Naive thymus-derived CD4-positive, alpha-beta T cell (primary cell): ENCODE measurements around the gene CCDC77. TPM values are rescaled to one million over a fixed set of nuclear protein-coding genes. Genes with fewer than 3 reads are reported as not detected.

Experiments
- ATAC-seq: fragments of 150-1000 bp; cut with Tn5 transposase; 2 replicates; pipeline ENCODE4 v1.10.0; 2021; ENCODE audit warnings: mild to moderate bottlenecking, moderate library complexity
- CTCF ChIA-PET: fragments of 350-600 bp; sonication (Branson Sonifier 250); formaldehyde crosslinking; loops from one replicate; lab custom pipeline; 2021; ENCODE audit warnings: antibody characterized with exemption; lab: Charles Lee
- POLR2A ChIA-PET: fragments of 350-600 bp; sonication (Branson Sonifier 250); formaldehyde crosslinking; loops from one replicate; lab custom pipeline; 2021; ENCODE audit warnings: antibody characterized with exemption, inconsistent platforms; lab: Charles Lee
- DNase-seq, 9 donors: peaks; one replicate each; pipeline versions ENCODE4 v3.0.0 to v3.0.0-alpha.2; 2020 to 2022; ENCODE audit warnings: mixed read lengths in 1 of 9
- H3K27ac ChIP-seq: one replicate; pipeline ENCODE4 v1.7.0; 2013; ENCODE audit warnings: mild to moderate bottlenecking, low read depth, low read length, moderate library complexity
- H3K27me3 ChIP-seq, 2 donors: one replicate each; pipeline ENCODE4 v1.7.0; 2013; ENCODE audit warnings: low read length in 2 of 2, mild to moderate bottlenecking in 2 of 2, moderate library complexity in 2 of 2; ENCODE audit not compliant: control insufficient read depth in 2 of 2, insufficient read depth in 2 of 2
- H3K36me3 ChIP-seq, 3 experiments: 1 replicate in 2 of 3; 2 replicates in 1 of 3; pipeline ENCODE4 v1.7.0; 2013; ENCODE audit warnings: low read length in 3 of 3, mild to moderate bottlenecking in 3 of 3, moderate library complexity in 1 of 3; ENCODE audit not compliant: insufficient read depth in 3 of 3, control insufficient read depth in 2 of 3
- H3K4me1 ChIP-seq, 2 donors: one replicate each; pipeline ENCODE4 v1.7.0; 2013; ENCODE audit warnings: low read length in 2 of 2, mild to moderate bottlenecking in 2 of 2, moderate library complexity in 1 of 2; ENCODE audit not compliant: control insufficient read depth in 2 of 2, insufficient read depth in 2 of 2
- H3K4me3 ChIP-seq: 2 replicates; pipeline ENCODE4 v1.7.0; 2013; ENCODE audit warnings: mild to moderate bottlenecking, low read length
- H3K9me3 ChIP-seq, 3 experiments: 1 replicate in 2 of 3; 2 replicates in 1 of 3; pipeline ENCODE4 v1.7.0; 2013; ENCODE audit warnings: low read length in 3 of 3; ENCODE audit not compliant: control insufficient read depth in 2 of 3
- H3K27ac Mint-ChIP-seq, 9 donors: one replicate each; pipeline ENCODE4 v1.8.0; 2020 to 2022; ENCODE audit warnings: mixed read lengths in 9 of 9, mild to moderate bottlenecking in 8 of 9, moderate library complexity in 5 of 9, inconsistent platforms in 2 of 9
- H3K27me3 Mint-ChIP-seq, 5 donors: one replicate each; pipeline ENCODE4 v1.8.0; 2021 to 2022; ENCODE audit warnings: mixed read lengths in 5 of 5, mild to moderate bottlenecking in 1 of 5
- H3K36me3 Mint-ChIP-seq, 5 donors: one replicate each; pipeline ENCODE4 v1.8.0; 2020 to 2022; ENCODE audit warnings: mixed read lengths in 5 of 5, mild to moderate bottlenecking in 3 of 5, inconsistent platforms in 1 of 5
- H3K4me1 Mint-ChIP-seq, 7 donors: one replicate each; pipeline ENCODE4 v1.8.0; 2020 to 2022; ENCODE audit warnings: mixed read lengths in 7 of 7, mild to moderate bottlenecking in 3 of 7, inconsistent platforms in 1 of 7
- H3K4me3 Mint-ChIP-seq, 10 donors: one replicate each; pipeline ENCODE4 v1.8.0; 2020 to 2022; ENCODE audit warnings: mild to moderate bottlenecking in 10 of 10, mixed read lengths in 10 of 10, moderate library complexity in 6 of 10, inconsistent platforms in 2 of 10
- H3K9me3 Mint-ChIP-seq, 11 donors: one replicate each; pipeline ENCODE4 v1.8.0; 2020 to 2022; ENCODE audit warnings: mixed read lengths in 11 of 11, mild to moderate bottlenecking in 4 of 11, inconsistent platforms in 1 of 11, moderate library complexity in 1 of 11
- intact Hi-C, 2 donors: fragments of 100-400 bp; cut with micrococcal nuclease; formaldehyde crosslinking; loops; one replicate each; pipeline ENCODE4 v1.15.1; 2023
- polyA plus RNA-seq, 2 donors: library from polyadenylated mRNA; unstranded; fragments of 300-500 nt; fragmentation: Illumina TruSeq; gene quantifications; one replicate each; pipeline ENCODE4 v1.2.3, GENCODE V29; 2021
- total RNA-seq, 6 experiments: library from RNA in 5 of 6; stranded (reverse) in 5 of 6; gene quantifications; 1 replicate in 5 of 6; 2 replicates in 1 of 6; pipeline ENCODE4 v1.2.3 and lab custom pipeline; 2021 to 2026

CCDC77 gene
- total and polyA plus RNA-seq, 7 experiments from 2014 or later = 4.6 to 15.6 (median 10.5) TPM

DNA sequence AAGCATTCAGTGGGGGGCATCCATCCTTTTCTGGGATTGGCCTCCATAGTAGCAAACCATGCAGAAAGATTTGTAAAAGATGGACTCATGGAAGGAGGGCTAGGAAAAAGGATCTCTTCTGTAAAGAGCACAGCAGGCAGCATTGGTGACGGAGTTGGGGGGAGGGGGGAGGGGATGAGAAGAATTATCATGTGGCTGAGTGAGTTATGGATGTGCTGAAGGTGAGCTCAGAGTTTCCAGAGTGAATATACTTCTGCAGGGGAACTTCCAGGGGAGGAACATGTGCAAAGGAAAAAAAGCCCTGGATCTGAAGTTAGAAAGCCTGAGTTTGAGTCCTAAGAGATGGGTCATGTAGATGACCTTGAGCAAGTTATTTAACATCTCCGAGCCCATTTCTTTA lies 54.4 kb downstream of the CCDC77 start:
- no peak for ATAC-seq
- Mint-ChIP-seq H3K27me3 (peaks cover 0 to 54% (median 5%) of the 10 kb centered on the region in 5 donors), H3K36me3 (no peaks in the 10 kb centered on the region), H3K27ac (no peak overlapping the region), H3K4me1 (peaks cover 5 to 24% (median 7%) of the 10 kb centered on the region in 7 donors), H3K9me3 (peaks cover 0 to 2% (median 0%) of the 10 kb centered on the region in 11 donors), H3K4me3 (no peak overlapping the region)
- Histone ChIP-seq H3K27me3 (no peaks in the 10 kb centered on the region), H3K27ac (no peak overlapping the region), H3K4me3 (no peak overlapping the region), H3K36me3 (no peaks in the 10 kb centered on the region), H3K9me3 (no peaks in the 10 kb centered on the region), H3K4me1 (peaks cover 6 to 9% of the 10 kb centered on the region in 2 donors)
- intact Hi-C loops = loop anchor here in 1 of 2 donors (5.0 kb wide), 2 partner anchors 361 to 1136 kb away; partner anchors contain the start of gene FBXL14
- ChIA-PET CTCF (interaction anchor here (6.3 kb wide), 1 partner anchor 92 kb away, joined by 36 read pairs; no protein-coding TSS in a partner anchor), POLR2A (no interaction called here)
- no peak for DNase-seq

DNA sequence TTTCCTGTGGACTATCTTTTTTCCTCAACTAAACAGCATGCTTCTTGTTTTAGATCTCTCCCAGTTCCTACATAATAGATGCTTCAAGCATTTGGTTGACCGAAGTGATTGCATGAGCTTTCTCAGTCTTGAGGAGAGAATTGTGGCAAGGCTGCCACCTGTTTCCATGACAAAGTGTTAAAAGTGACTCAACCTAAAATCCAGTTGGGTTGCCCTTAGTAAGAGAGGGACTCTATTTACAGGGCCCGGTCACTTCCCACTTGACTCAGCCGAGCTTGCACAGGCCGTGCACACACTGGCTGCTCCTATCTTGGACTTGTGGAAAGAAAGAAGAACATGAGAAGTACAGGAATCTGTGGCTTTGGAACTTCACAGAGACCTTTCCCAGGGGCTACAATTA lies 56.2 kb downstream of the CCDC77 start:
- Mint-ChIP-seq H3K36me3 (no peaks in the 10 kb centered on the region), H3K4me1 (peaks cover 8 to 28% (median 20%) of the 10 kb centered on the region in 7 donors), H3K27ac (no peak overlapping the region), H3K4me3 (peak overlapping the region in 3 of 10 donors; percentile 44 to 89 (median 52)), H3K27me3 (peaks cover 5 to 67% (median 14%) of the 10 kb centered on the region in 5 donors), H3K9me3 (peaks cover 0 to 2% (median 0%) of the 10 kb centered on the region in 11 donors)
- Histone ChIP-seq H3K4me1 (peaks cover 6 to 9% of the 10 kb centered on the region in 2 donors), H3K9me3 (no peaks in the 10 kb centered on the region), H3K27ac (no peak overlapping the region), H3K4me3 (no peak overlapping the region), H3K36me3 (no peaks in the 10 kb centered on the region), H3K27me3 (no peaks in the 10 kb centered on the region)
- no peak for ATAC-seq
- intact Hi-C loops = loop anchor here in 1 of 2 donors (5.0 kb wide), 2 partner anchors 360 to 1135 kb away; partner anchors contain the start of gene FBXL14
- ChIA-PET CTCF (interaction anchor here (1.0 to 6.3 kb wide), 2 partner anchors 70 to 90 kb away, joined by 3 to 36 read pairs; no protein-coding TSS in a partner anchor), POLR2A (interaction anchor here (0.6 kb wide), 1 partner anchor 333 kb away, joined by 4 read pairs; no protein-coding TSS in a partner anchor)
- no peak for DNase-seq

GRCh38 chr12:459050-459429 lies 57.6 kb downstream of the CCDC77 start:
- H3K27ac Mint-ChIP-seq = peak overlapping the region in 2 of 9 donors; percentile 43 to 48

DNA sequence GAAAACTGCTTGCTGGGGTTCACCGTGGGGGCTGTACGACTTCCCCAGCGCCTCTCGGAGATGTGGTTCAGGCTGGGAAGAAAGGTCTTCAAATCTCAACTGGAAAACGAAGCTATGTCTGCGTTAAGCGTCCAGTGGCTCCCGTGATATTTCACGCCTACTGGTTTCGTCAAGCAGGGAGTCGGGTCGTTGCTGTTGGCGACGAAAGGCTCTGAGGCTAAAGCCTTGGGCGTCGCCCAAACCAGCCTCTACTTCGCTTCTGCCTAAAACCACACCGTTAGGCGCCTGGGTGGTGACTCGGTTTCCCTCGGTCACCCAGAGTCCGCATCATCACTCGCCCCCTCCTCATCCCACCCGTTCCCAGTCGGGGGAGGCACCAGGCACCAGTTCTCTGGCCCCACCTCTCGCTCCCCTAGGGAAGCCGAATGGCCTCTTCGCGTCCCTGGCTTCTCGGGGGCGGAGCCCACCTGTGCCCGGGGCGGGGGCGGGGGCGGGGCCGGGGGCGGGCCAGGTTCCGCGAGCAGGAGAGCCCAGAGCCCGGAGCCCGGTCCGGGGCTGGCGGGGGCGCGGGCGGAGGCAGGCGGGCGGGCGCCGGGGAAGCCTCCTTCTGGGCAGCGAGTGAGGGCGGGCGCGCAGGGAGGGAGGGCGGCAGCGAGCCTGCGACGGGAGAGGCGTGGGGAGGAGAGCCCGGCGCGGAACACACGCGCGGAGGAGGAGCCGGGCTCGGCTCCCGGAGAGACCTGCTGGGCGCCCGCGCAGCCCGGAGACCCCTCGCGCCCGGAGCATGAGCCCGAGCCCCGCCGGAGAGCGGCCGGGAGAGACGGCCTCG lies 58.2 kb downstream of the CCDC77 start, which contains the start of gene B4GALNT3:
Gene B4GALNT3 (plus strand): TSS at position 510 of the 829 bp plus-strand sequence. CDS start 438 bp downstream, outside the sequence.
- Histone ChIP-seq H3K4me3 (peak within 1 kb of the TSS; percentile 72), H3K9me3 (no peaks in the 10 kb centered on the region), H3K36me3 (no peaks in the 10 kb centered on the region), H3K4me1 (peaks cover 9 to 13% of the 10 kb centered on the region in 2 donors), H3K27me3 (no peaks in the 10 kb centered on the region), H3K27ac (no peak within 1 kb of the TSS)
- H3K4me3 Mint-ChIP-seq = peak within 1 kb of the TSS; percentile 82 to 90 (median 86)
- H3K27ac Mint-ChIP-seq = peak within 1 kb of the TSS in 2 of 9 donors; percentile 43 to 48
- H3K4me1 Mint-ChIP-seq = peaks cover 8 to 31% (median 18%) of the 10 kb centered on the region in 7 donors
- H3K27me3 Mint-ChIP-seq = peaks cover 5 to 83% (median 14%) of the 10 kb centered on the region in 5 donors
- DNase-seq (peak in 7 of 9 donors; percentile 17 to 40 (median 27)), ATAC-seq (peak; percentile 80)
- POLR2A ChIA-PET = no interaction called here
- intact Hi-C loops = loop anchor here in 1 of 2 donors (5.0 kb wide), 2 partner anchors 358 to 1133 kb away; partner anchors contain the start of gene FBXL14
- H3K36me3 Mint-ChIP-seq = no peaks in the 10 kb centered on the region
- peaks cover 0 to 2% (median 0%) of the 10 kb centered on the region in 11 donors for H3K9me3 Mint-ChIP-seq
- CTCF ChIA-PET = interaction anchor here (0.6 kb wide), 1 partner anchor 7 kb away, joined by 3 read pairs; no protein-coding TSS in a partner anchor

More at GRCh38 chr12:459050-459429, 57.6 kb downstream of the CCDC77 start:
- Mint-ChIP-seq H3K9me3 (peaks cover 0 to 2% (median 0%) of the 10 kb centered on the region in 11 donors), H3K36me3 (no peaks in the 10 kb centered on the region), H3K4me3 (peak overlapping the region; percentile 69 to 89 (median 80)), H3K27me3 (peaks cover 5 to 80% (median 14%) of the 10 kb centered on the region in 5 donors), H3K4me1 (peaks cover 8 to 31% (median 20%) of the 10 kb centered on the region in 7 donors)
- no peaks in the 10 kb centered on the region for H3K27me3 ChIP-seq
- H3K4me3 ChIP-seq = peak overlapping the region; percentile 72
- intact Hi-C loops = loop anchor here in 1 of 2 donors (5.0 kb wide), 2 partner anchors 358 to 1133 kb away; partner anchors contain the start of gene FBXL14
- no peaks in the 10 kb centered on the region for H3K9me3 ChIP-seq
- ChIA-PET CTCF (no interaction called here), POLR2A (no interaction called here)
- H3K27ac ChIP-seq = no peak overlapping the region
- H3K4me1 ChIP-seq = peaks cover 9 to 13% of the 10 kb centered on the region in 2 donors
- no peak for ATAC-seq
- no peak for DNase-seq
- H3K36me3 ChIP-seq = no peaks in the 10 kb centered on the region

DNA sequence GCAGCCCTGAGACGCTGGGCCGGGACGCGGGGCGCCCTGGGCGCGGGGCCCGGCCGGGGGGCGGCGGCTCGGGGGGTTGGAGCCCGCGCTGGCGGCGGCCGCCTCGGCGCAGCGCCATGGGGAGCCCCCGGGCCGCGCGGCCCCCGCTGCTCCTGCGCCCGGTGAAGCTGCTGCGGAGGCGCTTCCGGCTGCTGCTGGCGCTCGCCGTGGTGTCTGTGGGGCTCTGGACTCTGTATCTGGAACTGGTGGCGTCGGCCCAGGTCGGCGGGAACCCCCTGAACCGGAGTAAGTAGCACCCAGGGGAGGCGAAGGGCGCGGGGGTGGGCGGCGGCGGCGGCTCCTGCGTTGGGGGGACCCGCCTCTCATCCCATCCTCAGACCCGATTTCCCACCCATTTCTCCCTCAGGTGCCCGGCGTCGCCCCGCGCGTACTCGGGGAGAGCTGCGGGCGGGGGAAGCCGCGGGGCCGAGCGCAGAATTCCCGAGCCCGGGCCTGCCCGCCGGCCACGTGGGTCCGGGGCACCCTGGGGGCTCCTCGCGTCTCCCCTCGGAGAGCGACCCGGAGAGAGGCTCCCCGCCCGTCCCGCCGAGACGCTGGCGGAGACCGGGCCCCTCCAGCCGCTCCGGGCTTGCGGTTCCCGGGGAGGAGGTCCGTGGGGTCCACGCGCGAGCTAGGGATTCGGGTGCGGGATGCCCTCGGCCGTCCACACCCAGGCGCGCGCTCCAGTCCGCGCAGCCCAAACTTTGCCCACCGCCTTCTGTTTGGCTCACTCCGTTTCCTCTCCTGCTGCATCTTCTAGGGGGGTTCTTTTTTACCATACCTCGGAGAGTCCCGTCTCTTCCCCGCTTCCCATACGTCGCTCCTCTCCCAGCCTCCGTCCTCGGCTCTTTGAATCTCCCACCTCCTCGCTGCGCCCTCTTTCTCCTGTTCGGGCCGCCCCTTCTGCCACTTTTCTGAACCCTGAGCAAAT lies 59.1 kb downstream of the CCDC77 start:
- H3K9me3 Mint-ChIP-seq = peaks cover 0 to 2% (median 0%) of the 10 kb centered on the region in 11 donors
- Histone ChIP-seq H3K27me3 (no peaks in the 10 kb centered on the region), H3K4me3 (peak overlapping the region; percentile 7), H3K36me3 (no peaks in the 10 kb centered on the region), H3K9me3 (no peaks in the 10 kb centered on the region), H3K4me1 (peaks cover 9 to 13% of the 10 kb centered on the region in 2 donors), H3K27ac (no peak overlapping the region)
- peaks cover 8 to 31% (median 18%) of the 10 kb centered on the region in 7 donors for H3K4me1 Mint-ChIP-seq
- H3K27ac Mint-ChIP-seq = peak overlapping the region in 4 of 9 donors; percentile 5 to 81 (median 40)
- ChIA-PET CTCF (no interaction called here), POLR2A (no interaction called here)
- no peaks in the 10 kb centered on the region for H3K36me3 Mint-ChIP-seq
- intact Hi-C loops = no loop called here
- DNase-seq = peak in 8 of 9 donors; percentile 15 to 47 (median 32)
- ATAC-seq = peak; percentile 74
- H3K27me3 Mint-ChIP-seq = peaks cover 5 to 81% (median 14%) of the 10 kb centered on the region in 5 donors
- peak overlapping the region; percentile 80 to 90 (median 86) for H3K4me3 Mint-ChIP-seq
